Activated CD8-positive, alpha-beta T cell treated with anti-CD3 and anti-CD28 coated beads for 36 hours (primary cell): ENCODE results near the gene TACO1. TPM values are rescaled to one million over a fixed set of nuclear protein-coding genes. Genes with fewer than 3 reads are reported as not detected.

ENCODE experiments used
- ATAC-seq: fragments of 200-7000 bp; cut with Tn5 transposase; one replicate; pipeline ENCODE4 v1.10.0; 2021; ENCODE audit warnings: mild to moderate bottlenecking, moderate library complexity
- CTCF ChIA-PET: fragments of 350-600 bp; sonication (Branson Sonifier 250); formaldehyde crosslinking; loops from one replicate; lab custom pipeline; 2021; ENCODE audit warnings: antibody characterized with exemption; lab: Charles Lee
- POLR2A ChIA-PET: fragments of 350-600 bp; sonication (Branson Sonifier 250); formaldehyde crosslinking; loops from one replicate; lab custom pipeline; 2021; ENCODE audit warnings: antibody characterized with exemption; lab: Charles Lee
- DNase-seq: peaks from one replicate; pipeline ENCODE4 v3.0.0-alpha.2; 2020
- H3K27ac Mint-ChIP-seq: one replicate; pipeline ENCODE4 v1.8.0; 2021; ENCODE audit warnings: mild to moderate bottlenecking, mixed read lengths
- H3K27me3 Mint-ChIP-seq: one replicate; pipeline ENCODE4 v1.8.0; 2021; ENCODE audit warnings: mixed read lengths
- H3K36me3 Mint-ChIP-seq: one replicate; pipeline ENCODE4 v1.8.0; 2021; ENCODE audit warnings: low read depth, mixed read lengths
- H3K4me1 Mint-ChIP-seq: one replicate; pipeline ENCODE4 v1.8.0; 2021; ENCODE audit warnings: low read depth, mixed read lengths
- H3K4me3 Mint-ChIP-seq: one replicate; pipeline ENCODE4 v1.8.0; 2021; ENCODE audit warnings: mild to moderate bottlenecking, moderate library complexity, mixed read lengths
- H3K9me3 Mint-ChIP-seq: one replicate; pipeline ENCODE4 v1.8.0; 2021; ENCODE audit warnings: mixed read lengths
- CTCF ChIP-seq: fragments of 200-600 bp; IDR thresholded peaks from one replicate; pipeline ENCODE4 v1.8.0; 2022; ENCODE audit warnings: antibody characterized with exemption, mild to moderate bottlenecking
- intact Hi-C: fragments of 100-400 bp; cut with micrococcal nuclease; formaldehyde crosslinking; loops from one replicate; pipeline ENCODE4 v1.10.0; 2022
- total RNA-seq, 2 experiments: library from RNA; stranded (reverse); gene quantifications; one replicate each; pipeline ENCODE4 v1.2.3, GENCODE V29; 2021

The TACO1 gene
- total RNA-seq, 2 experiments from 2014 or later = 27.0 to 30.4 TPM

- intact Hi-C loops = no loop called here
- no peak overlapping the region for H3K4me3 Mint-ChIP-seq
- H3K9me3 Mint-ChIP-seq = no peaks in the 10 kb centered on the region
- POLR2A ChIA-PET = no interaction called here
- ATAC-seq (no peak), DNase-seq (no peak)
- CTCF ChIA-PET = interaction anchor here (1.0 kb wide), 1 partner anchor 33 kb away, joined by 3 read pairs; no protein-coding TSS in a partner anchor
- H3K27me3 Mint-ChIP-seq = no peaks in the 10 kb centered on the region
- no peak overlapping the region for H3K27ac Mint-ChIP-seq
- H3K4me1 Mint-ChIP-seq = peaks cover 10% of the 10 kb centered on the region
- H3K36me3 Mint-ChIP-seq = peaks cover 12% of the 10 kb centered on the region
- no peak for TF ChIP-seq CTCF
These were observed 22.0 kb upstream of the TACO1 start for GRCh38 chr17:63578769-63579111.

GRCh38 chr17:63579633-63580032 is 21.1 kb upstream of the TACO1 start:
- H3K36me3 Mint-ChIP-seq = peaks cover 10% of the 10 kb centered on the region
- POLR2A ChIA-PET = no interaction called here

GRCh38 chr17:63587770-63588169 is 12.9 kb upstream of the TACO1 start:
- Mint-ChIP-seq H3K27me3 (no peaks in the 10 kb centered on the region), H3K4me3 (no peak overlapping the region), H3K27ac (no peak overlapping the region), H3K36me3 (peaks cover 40% of the 10 kb centered on the region), H3K9me3 (no peaks in the 10 kb centered on the region), H3K4me1 (peaks cover 16% of the 10 kb centered on the region)
- POLR2A ChIA-PET = no interaction called here
- DNase-seq = no peak
- CTCF ChIA-PET = interaction anchor here (1.4 kb wide), 1 partner anchor 162 kb away, joined by 3 read pairs; no protein-coding TSS in a partner anchor
- ATAC-seq = no peak
- intact Hi-C loops = no loop called here
- no peak for TF ChIP-seq CTCF

More at GRCh38 chr17:63579633-63580032, 21.1 kb upstream of the TACO1 start:
- Mint-ChIP-seq H3K4me1 (peaks cover 8% of the 10 kb centered on the region), H3K27me3 (no peaks in the 10 kb centered on the region), H3K9me3 (no peaks in the 10 kb centered on the region), H3K4me3 (no peak overlapping the region), H3K27ac (no peak overlapping the region)
- ATAC-seq (no peak), DNase-seq (no peak)
- TF ChIP-seq CTCF = no peak
- CTCF ChIA-PET = no interaction called here
- intact Hi-C loops = no loop called here

GRCh38 chr17:63588797-63589196 is 11.9 kb upstream of the TACO1 start:
- Mint-ChIP-seq H3K27me3 (no peaks in the 10 kb centered on the region), H3K4me1 (peaks cover 18% of the 10 kb centered on the region), H3K27ac (no peak overlapping the region), H3K36me3 (peaks cover 42% of the 10 kb centered on the region), H3K9me3 (no peaks in the 10 kb centered on the region), H3K4me3 (no peak overlapping the region)
- no peak for DNase-seq
- POLR2A ChIA-PET = no interaction called here
- TF ChIP-seq CTCF = no peak
- CTCF ChIA-PET = interaction anchor here (1.4 kb wide), 1 partner anchor 163 kb away, joined by 3 read pairs; no protein-coding TSS in a partner anchor
- ATAC-seq = no peak
- intact Hi-C loops = no loop called here

- intact Hi-C loops = no loop called here
- ChIA-PET CTCF (interaction anchor here (2.8 kb wide), 1 partner anchor 23 kb away, joined by 15 read pairs; no protein-coding TSS in a partner anchor), POLR2A (no interaction called here)
- no peaks in the 10 kb centered on the region for H3K9me3 Mint-ChIP-seq
- H3K27me3 Mint-ChIP-seq = no peaks in the 10 kb centered on the region
- no peak overlapping the region for H3K27ac Mint-ChIP-seq
- peaks cover 15% of the 10 kb centered on the region for H3K4me1 Mint-ChIP-seq
- peaks cover 39% of the 10 kb centered on the region for H3K36me3 Mint-ChIP-seq
- H3K4me3 Mint-ChIP-seq = no peak overlapping the region
- TF ChIP-seq CTCF = no peak
- DNase-seq = no peak
- no peak for ATAC-seq
These were observed 11.0 kb upstream of the TACO1 start for GRCh38 chr17:63589646-63590045.
